ENCODE results near the gene DEDD2.

Gene DEDD2

GRCh38 chr19:42193294-42193693 is 24.2 kb downstream of the DEDD2 start:
- no peak overlapping the region for H3K9ac ChIP-seq (ENCODE audit: low read depth, low read length)
- peaks cover 3% of the 10 kb centered on the region for H3K36me3 ChIP-seq (ENCODE audit: insufficient read depth, low read length)
- 100% methylated on average over 1 of the region's 1 CpG for WGBS
- H3K4me3 ChIP-seq (ENCODE audit: low read length), result no peak overlapping the region
- peaks cover 5% of the 10 kb centered on the region; the same call in 1 of the 2 replicates for H3K4me1 ChIP-seq (ENCODE audit: insufficient read depth, low read length)
- no peaks in the 10 kb centered on the region for H3K9me3 ChIP-seq (ENCODE audit: insufficient read depth, low read depth, low read length)
- H3K27ac ChIP-seq (ENCODE audit: low read depth, low read length), result no peak overlapping the region
- no peaks in the 10 kb centered on the region for H3K27me3 ChIP-seq (ENCODE audit: insufficient read depth, low read length)

GRCh38 chr19:42191855-42192254 is 25.6 kb downstream of the DEDD2 start:
- Histone ChIP-seq H3K36me3 (ENCODE audit: insufficient read depth, low read length) (no peaks in the 10 kb centered on the region), H3K4me3 (ENCODE audit: low read length) (no peak overlapping the region), H3K4me1 (ENCODE audit: insufficient read depth, low read length) (peaks cover under 1% of the 10 kb centered on the region; the same call in 1 of the 2 replicates), H3K27ac (ENCODE audit: low read depth, low read length) (no peak overlapping the region), H3K27me3 (ENCODE audit: insufficient read depth, low read length) (no peaks in the 10 kb centered on the region), H3K9ac (ENCODE audit: low read depth, low read length) (no peak overlapping the region), H3K9me3 (ENCODE audit: insufficient read depth, low read depth, low read length) (no peaks in the 10 kb centered on the region)
- WGBS, result 81% methylated on average over 3 of the region's 3 CpGs

GRCh38 chr19:42191330-42191729 is 26.1 kb downstream of the DEDD2 start:
- H3K9me3 ChIP-seq (ENCODE audit: insufficient read depth, low read depth, low read length), result no peaks in the 10 kb centered on the region
- 87% methylated on average over 1 of the region's 1 CpG for WGBS
- H3K4me1 ChIP-seq (ENCODE audit: insufficient read depth, low read length), result no peaks in the 10 kb centered on the region
- H3K9ac ChIP-seq (ENCODE audit: low read depth, low read length), result no peak overlapping the region
- H3K27ac ChIP-seq (ENCODE audit: low read depth, low read length), result no peak overlapping the region
- H3K36me3 ChIP-seq (ENCODE audit: insufficient read depth, low read length), result no peaks in the 10 kb centered on the region
- no peak overlapping the region for H3K4me3 ChIP-seq (ENCODE audit: low read length)
- H3K27me3 ChIP-seq (ENCODE audit: insufficient read depth, low read length), result no peaks in the 10 kb centered on the region

- no peak overlapping the region for H3K27ac ChIP-seq (ENCODE audit: low read depth, low read length)
- WGBS, result 84% methylated on average over 3 of the region's 3 CpGs
Observed at GRCh38 chr19:42189133-42189532, 28.3 kb downstream of the DEDD2 start.

GRCh38 chr19:42188665-42189064 is 28.8 kb downstream of the DEDD2 start:
- no peaks in the 10 kb centered on the region for H3K9me3 ChIP-seq (ENCODE audit: insufficient read depth, low read depth, low read length)
- H3K27ac ChIP-seq (ENCODE audit: low read depth, low read length), result no peak overlapping the region
- H3K4me3 ChIP-seq (ENCODE audit: low read length), result no peak overlapping the region
- H3K36me3 ChIP-seq (ENCODE audit: insufficient read depth, low read length), result no peaks in the 10 kb centered on the region
- no peaks in the 10 kb centered on the region for H3K4me1 ChIP-seq (ENCODE audit: insufficient read depth, low read length)
- H3K27me3 ChIP-seq (ENCODE audit: insufficient read depth, low read length), result no peaks in the 10 kb centered on the region
- no peak overlapping the region for H3K9ac ChIP-seq (ENCODE audit: low read depth, low read length)
- 83% methylated on average over 1 of the region's 1 CpG for WGBS

More at GRCh38 chr19:42189133-42189532, 28.3 kb downstream of the DEDD2 start:
- no peaks in the 10 kb centered on the region for H3K36me3 ChIP-seq (ENCODE audit: insufficient read depth, low read length)
- H3K4me1 ChIP-seq (ENCODE audit: insufficient read depth, low read length), result no peaks in the 10 kb centered on the region
- no peaks in the 10 kb centered on the region for H3K27me3 ChIP-seq (ENCODE audit: insufficient read depth, low read length)
- H3K9me3 ChIP-seq (ENCODE audit: insufficient read depth, low read depth, low read length), result no peaks in the 10 kb centered on the region
- H3K4me3 ChIP-seq (ENCODE audit: low read length), result no peak overlapping the region
- H3K9ac ChIP-seq (ENCODE audit: low read depth, low read length), result no peak overlapping the region

GRCh38 chr19:42185277-42185676 is 32.2 kb downstream of the DEDD2 start:
- Histone ChIP-seq H3K27ac (ENCODE audit: low read depth, low read length) (no peak overlapping the region), H3K4me1 (ENCODE audit: insufficient read depth, low read length) (no peaks in the 10 kb centered on the region), H3K9ac (ENCODE audit: low read depth, low read length) (no peak overlapping the region), H3K4me3 (ENCODE audit: low read length) (no peak overlapping the region), H3K9me3 (ENCODE audit: insufficient read depth, low read depth, low read length) (no peaks in the 10 kb centered on the region), H3K36me3 (ENCODE audit: insufficient read depth, low read length) (no peaks in the 10 kb centered on the region), H3K27me3 (ENCODE audit: insufficient read depth, low read length) (peaks cover 19% of the 10 kb centered on the region)

- 0% methylated on average over 1 of the region's 1 CpG for WGBS
Observed at GRCh38 chr19:42184401-42184861, 33.0 kb downstream of the DEDD2 start.

GRCh38 chr19:42178791-42179674 is 38.4 kb downstream of the DEDD2 start:
- Histone ChIP-seq H3K27me3 (ENCODE audit: insufficient read depth, low read length) (peaks cover 80% of the 10 kb centered on the region), H3K9me3 (ENCODE audit: insufficient read depth, low read depth, low read length) (no peaks in the 10 kb centered on the region), H3K27ac (ENCODE audit: low read depth, low read length) (no peak overlapping the region), H3K36me3 (ENCODE audit: insufficient read depth, low read length) (no peaks in the 10 kb centered on the region), H3K9ac (ENCODE audit: low read depth, low read length) (no peak overlapping the region), H3K4me3 (ENCODE audit: low read length) (no peak overlapping the region), H3K4me1 (ENCODE audit: insufficient read depth, low read length) (peaks cover 6% of the 10 kb centered on the region; the same call in 1 of the 2 replicates)
- 15% methylated on average over 13 of the region's 13 CpGs for WGBS

More at GRCh38 chr19:42184401-42184861, 33.0 kb downstream of the DEDD2 start:
- Histone ChIP-seq H3K27me3 (ENCODE audit: insufficient read depth, low read length) (peaks cover 28% of the 10 kb centered on the region), H3K9me3 (ENCODE audit: insufficient read depth, low read depth, low read length) (no peaks in the 10 kb centered on the region), H3K36me3 (ENCODE audit: insufficient read depth, low read length) (no peaks in the 10 kb centered on the region), H3K4me3 (ENCODE audit: low read length) (no peak overlapping the region), H3K4me1 (ENCODE audit: insufficient read depth, low read length) (no peaks in the 10 kb centered on the region), H3K9ac (ENCODE audit: low read depth, low read length) (no peak overlapping the region), H3K27ac (ENCODE audit: low read depth, low read length) (no peak overlapping the region)

GRCh38 chr19:42177686-42178019 is 39.8 kb downstream of the DEDD2 start:
- no peak overlapping the region for H3K9ac ChIP-seq (ENCODE audit: low read depth, low read length)
- H3K27ac ChIP-seq (ENCODE audit: low read depth, low read length), result no peak overlapping the region
- peak overlapping the region; percentile 47; the same call in 1 of the 2 replicates for H3K4me3 ChIP-seq (ENCODE audit: low read length)
- no peaks in the 10 kb centered on the region for H3K9me3 ChIP-seq (ENCODE audit: insufficient read depth, low read depth, low read length)
- H3K36me3 ChIP-seq (ENCODE audit: insufficient read depth, low read length), result no peaks in the 10 kb centered on the region
- H3K4me1 ChIP-seq (ENCODE audit: insufficient read depth, low read length), result peaks cover 6% of the 10 kb centered on the region; the same call in 1 of the 2 replicates
- 50% methylated on average over 3 of the region's 3 CpGs for WGBS
- H3K27me3 ChIP-seq (ENCODE audit: insufficient read depth, low read length), result peaks cover 87% of the 10 kb centered on the region

- H3K27ac ChIP-seq (ENCODE audit: low read depth, low read length), result no peak overlapping the region
- H3K9ac ChIP-seq (ENCODE audit: low read depth, low read length), result no peak overlapping the region
- no peaks in the 10 kb centered on the region for H3K36me3 ChIP-seq (ENCODE audit: insufficient read depth, low read length)
- peaks cover 81% of the 10 kb centered on the region for H3K27me3 ChIP-seq (ENCODE audit: insufficient read depth, low read length)
- WGBS, result 2% methylated on average over 66 of the region's 66 CpGs
- peaks cover 6% of the 10 kb centered on the region; the same call in 1 of the 2 replicates for H3K4me1 ChIP-seq (ENCODE audit: insufficient read depth, low read length)
- H3K4me3 ChIP-seq (ENCODE audit: low read length), result peak overlapping the region; percentile 47
- no peaks in the 10 kb centered on the region for H3K9me3 ChIP-seq (ENCODE audit: insufficient read depth, low read depth, low read length)
Observed at GRCh38 chr19:42176990-42177685, 40.3 kb downstream of the DEDD2 start.

- Histone ChIP-seq H3K27ac (ENCODE audit: low read depth, low read length) (no peak overlapping the region), H3K36me3 (ENCODE audit: insufficient read depth, low read length) (no peaks in the 10 kb centered on the region), H3K4me1 (ENCODE audit: insufficient read depth, low read length) (peaks cover 6% of the 10 kb centered on the region; the same call in 1 of the 2 replicates), H3K4me3 (ENCODE audit: low read length) (peak overlapping the region; percentile 47), H3K27me3 (ENCODE audit: insufficient read depth, low read length) (peaks cover 79% of the 10 kb centered on the region), H3K9ac (ENCODE audit: low read depth, low read length) (no peak overlapping the region), H3K9me3 (ENCODE audit: insufficient read depth, low read depth, low read length) (no peaks in the 10 kb centered on the region)
- under 1% methylated on average over 31 of the region's 31 CpGs for WGBS
Observed at GRCh38 chr19:42176649-42176989, 40.9 kb downstream of the DEDD2 start.
